ENCODE data around the gene AKNAD1. TPM values are rescaled to one million over a fixed set of nuclear protein-coding genes. Genes with fewer than 3 reads are reported as not detected.
"Not testable (repeated sequence)": the region's sequence is repeated elsewhere in the genome, so short reads cannot be mapped to it uniquely, and the experiment has no call there.

AKNAD1 gene, protein sequence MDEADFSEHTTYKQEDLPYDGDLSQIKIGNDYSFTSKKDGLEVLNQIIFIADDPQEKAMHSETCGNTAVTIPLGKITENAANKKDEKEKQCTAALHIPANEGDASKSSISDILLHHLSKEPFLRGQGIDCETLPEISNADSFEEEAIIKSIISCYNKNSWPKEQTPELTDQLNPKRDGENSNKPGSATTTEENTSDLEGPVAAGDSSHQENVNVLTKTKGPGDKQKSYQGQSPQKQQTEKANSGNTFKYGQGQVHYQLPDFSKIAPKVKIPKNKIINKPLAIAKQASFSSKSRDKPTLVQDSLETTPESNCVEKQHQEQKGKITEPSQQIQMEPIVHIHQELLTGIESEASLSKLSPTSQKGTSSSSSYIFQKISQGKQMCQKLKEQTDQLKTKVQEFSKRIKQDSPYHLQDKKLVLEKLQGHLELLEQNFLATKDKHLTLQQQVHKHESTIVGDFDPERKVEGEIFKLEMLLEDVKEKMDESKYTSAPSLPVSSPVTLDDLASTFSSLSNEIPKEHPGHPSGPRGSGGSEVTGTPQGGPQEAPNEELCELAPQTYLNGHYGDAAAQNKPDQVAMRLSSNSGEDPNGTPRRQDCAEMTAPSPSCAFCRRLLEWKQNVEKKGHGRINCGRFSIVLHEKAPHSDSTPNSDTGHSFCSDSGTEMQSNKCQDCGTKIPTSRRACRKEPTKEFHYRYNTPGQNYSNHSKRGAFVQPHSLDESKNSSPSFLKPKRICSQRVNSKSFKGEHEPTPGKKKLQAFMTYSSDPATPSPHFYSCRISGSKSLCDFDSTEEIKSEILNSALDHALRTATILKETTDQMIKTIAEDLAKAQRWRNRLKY
- total RNA-seq (2014; rRNA removed; shearing (Covaris generic); ENCODE audit: low replicate concordance), result 0.06 TPM in 1 of 2 replicates, not detected in the other

DNA sequence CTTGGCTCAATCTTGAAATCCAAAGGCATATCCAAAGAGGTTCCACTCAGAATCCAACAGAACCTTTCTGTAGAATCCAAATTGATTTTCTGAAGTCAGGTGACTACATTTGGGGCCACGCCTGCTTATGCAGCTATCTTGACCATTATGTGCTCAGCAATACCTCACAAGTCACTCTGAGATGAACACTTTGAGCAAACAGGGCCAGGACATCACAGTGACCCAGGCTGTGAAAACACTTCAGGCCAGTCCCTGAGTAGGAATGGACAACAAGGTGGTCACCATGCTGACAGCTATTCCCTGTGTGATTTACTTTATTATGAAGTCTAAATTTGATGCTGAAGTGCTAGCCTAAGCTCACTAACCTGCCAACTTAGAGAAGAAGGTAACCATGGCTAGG, at the start of gene AKNAD1:
AKNAD1 (minus strand) TSS at position 101 of the 400 bp plus-strand sequence. CDS start 4,430 bp downstream, outside the sequence.
- DNase-seq (ENCODE audit: low read depth), result no peak
- in situ Hi-C loops (cut with HindIII; ENCODE audit: low pct_unique_long_range_greater_than_20kb, low sequenced_read_pairs), result no loop called here

DNA sequence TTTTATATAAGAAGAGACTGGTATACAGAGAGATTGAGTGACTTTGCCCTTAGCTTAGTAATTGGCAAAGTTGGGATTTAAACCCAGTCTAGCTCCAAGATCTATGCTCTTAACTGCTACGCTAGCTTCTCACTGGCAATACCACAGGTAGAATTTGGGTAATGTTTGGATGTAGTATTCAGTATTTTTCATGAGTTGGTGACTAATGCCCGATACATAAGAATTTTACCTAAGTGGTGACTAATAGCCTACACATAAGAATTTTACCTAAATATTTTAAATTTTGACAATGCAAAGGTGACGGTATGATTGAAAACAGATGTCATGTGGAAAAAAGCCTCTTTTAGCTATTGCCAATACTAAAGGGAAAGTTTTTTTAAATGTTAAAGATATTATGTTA, 44.2 kb upstream of the AKNAD1 start:
- in situ Hi-C loops (cut with HindIII; ENCODE audit: low pct_unique_long_range_greater_than_20kb, low sequenced_read_pairs), result no loop called here
- DNase-seq (ENCODE audit: low read depth), result no peak

DNA sequence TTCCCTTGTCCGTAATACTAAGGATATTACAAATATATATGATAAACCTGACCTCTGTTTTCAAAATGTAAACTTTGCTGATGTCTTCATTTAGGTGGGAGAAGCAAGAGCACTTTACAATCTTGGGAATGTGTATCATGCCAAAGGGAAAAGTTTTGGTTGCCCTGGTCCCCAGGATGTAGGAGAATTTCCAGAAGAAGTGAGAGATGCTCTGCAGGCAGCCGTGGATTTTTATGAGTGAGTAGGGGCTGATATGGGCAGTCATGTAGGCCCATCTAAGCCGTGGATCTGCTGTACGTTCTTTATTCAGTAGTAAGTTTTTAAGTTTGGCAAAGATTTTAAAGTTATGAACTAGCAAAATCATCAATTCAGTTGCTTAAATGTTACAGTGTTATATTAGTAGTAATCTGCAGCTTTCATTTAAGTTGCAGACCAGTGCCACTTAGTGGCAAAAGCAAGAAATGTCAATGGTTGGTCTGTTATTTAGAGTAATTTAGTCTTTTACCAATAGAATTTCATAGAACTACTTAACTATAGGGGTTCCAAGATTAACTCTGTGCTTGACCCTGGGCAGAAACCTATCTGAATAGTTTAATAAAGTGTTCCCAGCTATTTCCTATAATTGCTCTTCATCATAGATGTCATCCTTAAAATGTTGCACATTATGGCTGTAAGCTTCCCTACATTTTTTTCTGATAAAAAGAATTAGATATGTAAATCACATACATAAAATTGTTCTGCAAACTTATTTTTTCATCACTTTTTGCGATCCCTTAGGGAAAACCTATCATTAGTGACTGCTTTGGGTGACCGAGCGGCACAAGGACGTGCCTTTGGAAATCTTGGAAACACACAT, 41.2 kb upstream of the AKNAD1 start:
- in situ Hi-C loops (cut with HindIII; ENCODE audit: low pct_unique_long_range_greater_than_20kb, low sequenced_read_pairs), result no loop called here

GRCh38 chr1:108896146-108897145, 39.6 kb upstream of the AKNAD1 start:
- no peak for DNase-seq (ENCODE audit: low read depth)
- in situ Hi-C loops (cut with HindIII; ENCODE audit: low pct_unique_long_range_greater_than_20kb, low sequenced_read_pairs), result no loop called here

More for the DNA sequence above, 41.2 kb upstream of the AKNAD1 start:
- peak; percentile 27 for DNase-seq (ENCODE audit: low read depth)

GRCh38 chr1:108893141-108893530, 36.2 kb upstream of the AKNAD1 start:
- in situ Hi-C loops (cut with HindIII; ENCODE audit: low pct_unique_long_range_greater_than_20kb, low sequenced_read_pairs), result no loop called here
- peak; percentile 64 for DNase-seq (ENCODE audit: low read depth)

DNA sequence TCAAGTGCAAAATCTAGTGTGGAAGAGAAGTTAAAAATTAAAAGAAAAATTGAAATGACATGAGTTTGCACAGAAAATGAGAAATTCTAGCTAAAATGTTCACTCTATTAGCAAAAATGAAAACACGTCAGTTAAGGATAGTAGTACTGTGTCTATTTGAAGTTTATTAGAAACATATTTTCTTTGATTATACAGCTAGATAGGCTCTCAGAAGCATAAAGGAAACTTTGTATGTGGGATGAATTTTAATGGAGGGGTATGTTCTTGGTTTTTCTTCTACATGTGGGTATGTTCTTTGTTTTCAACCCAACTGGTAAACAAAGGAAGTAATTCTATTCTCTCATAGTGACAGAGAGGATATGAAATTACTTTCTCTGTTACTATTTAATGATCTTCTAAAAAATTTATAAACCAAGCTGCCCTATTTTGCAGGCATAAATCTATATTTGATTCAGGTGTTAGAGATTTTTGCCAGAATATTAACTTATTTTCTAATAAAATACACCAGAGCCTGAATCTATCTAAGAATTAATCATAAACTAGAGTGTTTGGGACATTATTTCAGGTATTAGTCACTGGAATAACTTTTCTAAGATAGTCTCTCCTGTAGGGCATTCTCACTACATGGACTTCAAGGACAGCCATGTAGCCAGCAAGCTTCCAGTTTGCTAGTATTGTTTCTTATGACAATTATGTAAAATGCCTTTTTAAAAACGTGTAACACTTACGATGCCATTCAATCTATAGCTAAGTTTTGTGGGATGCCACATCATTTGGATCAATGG, 35.7 kb upstream of the AKNAD1 start:
- in situ Hi-C loops (cut with HindIII; ENCODE audit: low pct_unique_long_range_greater_than_20kb, low sequenced_read_pairs), result no loop called here
- DNase-seq (ENCODE audit: low read depth), result peak; percentile 44

- in situ Hi-C loops (cut with HindIII; ENCODE audit: low pct_unique_long_range_greater_than_20kb, low sequenced_read_pairs), result no loop called here
- no peak for DNase-seq (ENCODE audit: low read depth)
Measured at GRCh38 chr1:108889706-108890384, 33.0 kb upstream of the AKNAD1 start.

DNA sequence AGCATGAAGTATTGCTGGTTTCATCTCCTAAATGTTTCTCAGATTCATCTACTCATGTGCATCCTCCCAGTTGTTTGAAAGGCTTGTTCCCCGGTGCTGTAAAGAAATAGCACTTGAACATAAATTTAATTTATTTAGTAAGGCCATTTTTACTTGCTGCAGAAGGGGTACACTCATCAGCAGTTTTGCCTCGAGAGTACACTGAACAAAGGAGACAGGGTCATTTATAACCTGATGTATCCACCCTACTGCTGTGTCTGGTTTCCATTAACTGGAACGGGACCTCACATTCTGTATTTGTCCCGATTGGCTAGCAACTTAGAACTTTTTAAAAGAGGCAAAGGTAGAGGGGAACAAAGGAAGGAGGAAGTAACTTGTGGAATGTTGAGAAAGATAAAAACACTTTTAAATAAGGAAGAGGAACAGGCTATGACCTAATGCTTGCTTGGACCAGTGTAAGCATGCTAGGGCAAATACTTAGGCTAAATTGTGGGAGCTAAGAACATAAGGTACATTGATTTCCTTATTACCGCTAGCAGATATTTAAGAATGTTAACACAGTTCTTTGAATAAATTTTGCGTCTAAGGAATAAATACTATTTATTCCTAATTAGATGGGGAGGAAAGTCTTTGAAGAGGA, 32.2 kb upstream of the AKNAD1 start:
- DNase-seq (ENCODE audit: low read depth); in situ Hi-C loops (cut with HindIII; ENCODE audit: low pct_unique_long_range_greater_than_20kb, low sequenced_read_pairs): not testable (repeated sequence)

DNA sequence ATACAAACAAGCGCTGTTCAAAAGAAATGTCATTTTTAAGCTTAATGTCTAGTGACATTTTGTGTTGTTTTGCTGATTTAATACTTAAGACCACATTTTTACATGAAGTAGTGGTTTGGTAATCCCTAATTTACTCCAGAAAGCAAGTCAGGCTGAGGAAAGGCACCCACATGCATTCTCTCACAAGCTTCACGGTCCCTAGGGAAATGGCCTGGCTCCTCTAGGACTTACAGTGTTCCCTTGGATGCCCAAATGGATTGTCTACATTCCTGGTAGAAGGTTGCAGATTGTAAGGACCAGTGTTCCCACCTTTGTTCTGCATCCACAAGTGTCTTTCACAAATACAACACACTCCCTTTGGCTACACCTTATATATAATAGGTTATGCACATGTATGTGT, 29.4 kb upstream of the AKNAD1 start:
- DNase-seq (ENCODE audit: low read depth), result no peak
- in situ Hi-C loops (cut with HindIII; ENCODE audit: low pct_unique_long_range_greater_than_20kb, low sequenced_read_pairs), result no loop called here

- in situ Hi-C loops (cut with HindIII; ENCODE audit: low pct_unique_long_range_greater_than_20kb, low sequenced_read_pairs), result no loop called here
Measured at GRCh38 chr1:108884968-108885367, 28.1 kb upstream of the AKNAD1 start.

DNA sequence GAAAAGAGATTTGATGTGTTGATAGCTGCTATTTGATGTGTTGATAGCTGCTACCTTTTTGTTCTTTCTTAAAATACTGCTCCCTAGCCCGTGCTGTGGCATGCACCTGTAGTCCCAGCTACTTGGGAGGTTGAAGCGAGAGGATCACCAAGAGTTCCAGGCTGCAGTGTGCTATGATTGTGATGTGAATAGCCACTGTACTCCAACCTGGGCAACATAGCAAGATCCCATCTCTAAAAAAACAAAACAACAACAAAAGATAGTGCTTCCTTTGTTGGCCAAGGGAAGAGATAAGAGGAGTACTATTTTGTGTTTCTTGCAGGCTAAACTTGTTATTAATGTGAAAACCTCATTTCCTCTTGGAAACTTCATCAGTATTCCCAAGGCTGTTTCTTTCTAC, 25.9 kb upstream of the AKNAD1 start:
- in situ Hi-C loops (cut with HindIII; ENCODE audit: low pct_unique_long_range_greater_than_20kb, low sequenced_read_pairs), result no loop called here
- DNase-seq (ENCODE audit: low read depth), result no peak

More at GRCh38 chr1:108884968-108885367, 28.1 kb upstream of the AKNAD1 start:
- DNase-seq (ENCODE audit: low read depth), result no peak

- in situ Hi-C loops (cut with HindIII; ENCODE audit: low pct_unique_long_range_greater_than_20kb, low sequenced_read_pairs), result no loop called here
- DNase-seq (ENCODE audit: low read depth), result no peak
Measured at GRCh38 chr1:108881369-108881768, 24.5 kb upstream of the AKNAD1 start.

GRCh38 chr1:108880850-108881249, 24.0 kb upstream of the AKNAD1 start:
- DNase-seq (ENCODE audit: low read depth), result no peak
- in situ Hi-C loops (cut with HindIII; ENCODE audit: low pct_unique_long_range_greater_than_20kb, low sequenced_read_pairs), result no loop called here

DNA sequence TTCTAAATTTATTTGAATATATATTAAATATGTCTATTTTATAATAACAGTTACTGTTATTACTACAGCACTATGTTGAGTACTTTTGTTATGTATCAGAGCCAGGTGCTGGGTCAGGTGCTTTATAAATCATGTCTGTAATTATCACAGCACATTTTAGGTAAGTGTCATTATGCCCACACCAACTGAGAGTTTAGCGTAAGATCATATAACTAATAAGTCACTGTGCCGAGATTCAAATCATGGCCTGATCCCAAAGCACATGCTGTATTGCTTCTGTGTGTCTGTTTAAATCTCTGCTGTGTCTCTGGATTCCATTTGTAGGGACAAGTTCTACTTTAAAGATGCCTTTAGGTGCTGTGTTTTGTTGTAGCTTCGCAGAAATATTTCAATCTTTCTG, 21.8 kb upstream of the AKNAD1 start:
- in situ Hi-C loops (cut with HindIII; ENCODE audit: low pct_unique_long_range_greater_than_20kb, low sequenced_read_pairs), result no loop called here
- DNase-seq (ENCODE audit: low read depth), result no peak

GRCh38 chr1:108878160-108878469, 21.2 kb upstream of the AKNAD1 start:
- in situ Hi-C loops (cut with HindIII; ENCODE audit: low pct_unique_long_range_greater_than_20kb, low sequenced_read_pairs), result no loop called here
- no peak for DNase-seq (ENCODE audit: low read depth)
